Panc1 (cell line): ENCODE data around the gene C4BPA. TPM values are rescaled to one million over a fixed set of nuclear protein-coding genes. Genes with fewer than 3 reads are reported as not detected.

Experiments used
- ATAC-seq: fragments of 200-7000 bp; cut with Tn5 transposase; 2 replicates; pipeline ENCODE4 v1.9.1; 2020; ENCODE audit warnings: mild to moderate bottlenecking, moderate library complexity
- BruUV-seq: library from RNA; stranded (reverse); fragments of 400-500 nt; replicated peaks from 2 replicates; lab custom pipeline; 2021; lab: Mats Ljungman, UMichigan
- CTCF ChIA-PET: fragments of 300-600 bp; sonication (Branson Sonifier 250); formaldehyde crosslinking; loops from one replicate; lab custom pipeline; 2022; ENCODE audit warnings: antibody characterized with exemption; lab: Charles Lee
- POLR2A ChIA-PET: fragments of 300-600 bp; sonication (Branson Sonifier 250); formaldehyde crosslinking; loops from one replicate; lab custom pipeline; 2022; ENCODE audit warnings: antibody characterized with exemption; lab: Charles Lee
- DNase-seq: peaks from one replicate; pipeline ENCODE4 v3.0.0-alpha.2; 2010; ENCODE audit warnings: low read depth, low spot score
- H3K27ac ChIP-seq: 2 replicates; pipeline ENCODE4 v1.5.1; 2011; ENCODE audit warnings: mild to moderate bottlenecking, low read length, inconsistent platforms
- H3K27me3 ChIP-seq: fragments of 200-500 bp; sonication (Bioruptor generic); 2 replicates; pipeline ENCODE4 v1.6.0; 2014; ENCODE audit warnings: low read length, inconsistent platforms; ENCODE audit not compliant: control insufficient read depth, insufficient read depth
- H3K36me3 ChIP-seq: fragments of 200-500 bp; sonication (Bioruptor generic); 2 replicates; pipeline ENCODE4 v1.5.1; 2014; ENCODE audit warnings: inconsistent platforms, mild to moderate bottlenecking, low read length, moderate library complexity; ENCODE audit not compliant: control insufficient read depth, insufficient read depth
- H3K4me1 ChIP-seq: 2 replicates; pipeline ENCODE4 v1.5.1; 2011; ENCODE audit warnings: inconsistent platforms, mild to moderate bottlenecking, low read length, moderate library complexity; ENCODE audit not compliant: control insufficient read depth, insufficient read depth
- H3K4me3 ChIP-seq, 2 experiments: 2 replicates each; pipeline ENCODE4 v1.5.1; 2011 to 2012; ENCODE audit warnings: low read depth in 2 of 2, low read length in 2 of 2, mild to moderate bottlenecking in 2 of 2, inconsistent platforms in 1 of 2, moderate library complexity in 1 of 2
- H3K9me3 ChIP-seq: fragments of 200-500 bp; sonication (Bioruptor generic); 2 replicates; pipeline ENCODE4 v1.5.1; 2014; ENCODE audit warnings: low read depth, mild to moderate bottlenecking, inconsistent platforms, low read length, moderate library complexity; ENCODE audit not compliant: control insufficient read depth, insufficient read depth
- POLR2AphosphoS5 ChIP-seq: IDR thresholded peaks from 2 replicates; pipeline ENCODE4 v1.6.1; 2012; ENCODE audit warnings: mild to moderate bottlenecking, low read depth, low read length, moderate library complexity
- SIN3A ChIP-seq: IDR thresholded peaks from 2 replicates; pipeline ENCODE4 v1.6.1; 2012; ENCODE audit warnings: low read depth, mild to moderate bottlenecking, low read length, moderate library complexity, borderline replicate concordance; ENCODE audit not compliant: insufficient read depth
- TCF7L2 ChIP-seq: IDR thresholded peaks from 2 replicates; pipeline ENCODE4 v1.6.1; 2011; ENCODE audit warnings: mild to moderate bottlenecking, low read depth, low read length, inconsistent platforms
- in situ Hi-C: cut with HindIII; loops from 2 replicates; pipeline ENCODE4 v1.10.0; 2016; ENCODE audit warnings: low sequenced_read_pairs, low pct_unique_long_range_greater_than_20kb
- intact Hi-C: fragments of 100-400 bp; cut with micrococcal nuclease; formaldehyde crosslinking; loops from one replicate; pipeline ENCODE4 v1.10.0; 2022; ENCODE audit not compliant: unreplicated experiment
- total RNA-seq: library from RNA; stranded (reverse); gene quantifications from one replicate; pipeline ENCODE4 v1.2.1, GENCODE V29; 2021; ENCODE audit not compliant: unreplicated experiment
- TF ChIP-seq, protein P1 (sequence below): fragments of 450-650 bp; IDR thresholded peaks from 2 replicates; pipeline ENCODE4 v1.5.1; 2017; ENCODE audit warnings: mild to moderate bottlenecking
- TF ChIP-seq, protein P2 (sequence below), 2 experiments: IDR thresholded peaks; 2 replicates each; pipeline ENCODE4 v1.6.1; 2011 to 2012; ENCODE audit warnings: low read depth in 2 of 2, control low read depth in 1 of 2, low read length in 1 of 2, mild to moderate bottlenecking in 1 of 2, moderate library complexity in 1 of 2; ENCODE audit not compliant: insufficient read depth in 1 of 2

Gene C4BPA
- total RNA-seq, 1 experiment from 2014 or later: 0.26 TPM

DNA sequence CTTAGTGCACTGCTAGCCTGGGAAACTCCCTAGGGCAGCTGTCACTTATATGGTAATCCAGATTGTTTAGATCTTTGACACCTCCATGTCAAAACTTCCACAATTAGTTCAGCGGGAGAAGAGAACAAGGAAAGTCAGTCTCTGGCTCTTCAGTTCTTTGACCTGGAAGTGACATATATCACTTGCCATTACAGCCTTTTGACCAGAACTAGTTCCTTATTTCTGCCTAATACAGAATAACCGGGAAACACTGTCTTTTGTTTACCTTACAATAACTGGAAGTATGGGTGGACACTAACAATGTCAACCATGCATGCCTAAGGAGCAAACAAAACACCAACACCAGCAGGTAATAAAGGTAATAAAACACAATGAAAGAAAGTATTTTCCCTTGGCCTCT, 68.3 kb downstream of the C4BPA start:
- Histone ChIP-seq H3K9me3 (no peaks in the 10 kb centered on the region), H3K27ac (no peak overlapping the region), H3K4me3 (no peak overlapping the region), H3K36me3 (no peaks in the 10 kb centered on the region), H3K27me3 (no peaks in the 10 kb centered on the region), H3K4me1 (no peaks in the 10 kb centered on the region)
- CTCF ChIA-PET: no interaction called here
- POLR2A ChIA-PET: no interaction called here
- intact Hi-C loops: no loop called here
- in situ Hi-C loops: no loop called here
- TF ChIP-seq, protein P1, sequence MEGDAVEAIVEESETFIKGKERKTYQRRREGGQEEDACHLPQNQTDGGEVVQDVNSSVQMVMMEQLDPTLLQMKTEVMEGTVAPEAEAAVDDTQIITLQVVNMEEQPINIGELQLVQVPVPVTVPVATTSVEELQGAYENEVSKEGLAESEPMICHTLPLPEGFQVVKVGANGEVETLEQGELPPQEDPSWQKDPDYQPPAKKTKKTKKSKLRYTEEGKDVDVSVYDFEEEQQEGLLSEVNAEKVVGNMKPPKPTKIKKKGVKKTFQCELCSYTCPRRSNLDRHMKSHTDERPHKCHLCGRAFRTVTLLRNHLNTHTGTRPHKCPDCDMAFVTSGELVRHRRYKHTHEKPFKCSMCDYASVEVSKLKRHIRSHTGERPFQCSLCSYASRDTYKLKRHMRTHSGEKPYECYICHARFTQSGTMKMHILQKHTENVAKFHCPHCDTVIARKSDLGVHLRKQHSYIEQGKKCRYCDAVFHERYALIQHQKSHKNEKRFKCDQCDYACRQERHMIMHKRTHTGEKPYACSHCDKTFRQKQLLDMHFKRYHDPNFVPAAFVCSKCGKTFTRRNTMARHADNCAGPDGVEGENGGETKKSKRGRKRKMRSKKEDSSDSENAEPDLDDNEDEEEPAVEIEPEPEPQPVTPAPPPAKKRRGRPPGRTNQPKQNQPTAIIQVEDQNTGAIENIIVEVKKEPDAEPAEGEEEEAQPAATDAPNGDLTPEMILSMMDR: no peak
- no peak for TF ChIP-seq SIN3A
- no peak for TF ChIP-seq TCF7L2
- no peak for TF ChIP-seq POLR2AphosphoS5
- TF ChIP-seq, protein P2, sequence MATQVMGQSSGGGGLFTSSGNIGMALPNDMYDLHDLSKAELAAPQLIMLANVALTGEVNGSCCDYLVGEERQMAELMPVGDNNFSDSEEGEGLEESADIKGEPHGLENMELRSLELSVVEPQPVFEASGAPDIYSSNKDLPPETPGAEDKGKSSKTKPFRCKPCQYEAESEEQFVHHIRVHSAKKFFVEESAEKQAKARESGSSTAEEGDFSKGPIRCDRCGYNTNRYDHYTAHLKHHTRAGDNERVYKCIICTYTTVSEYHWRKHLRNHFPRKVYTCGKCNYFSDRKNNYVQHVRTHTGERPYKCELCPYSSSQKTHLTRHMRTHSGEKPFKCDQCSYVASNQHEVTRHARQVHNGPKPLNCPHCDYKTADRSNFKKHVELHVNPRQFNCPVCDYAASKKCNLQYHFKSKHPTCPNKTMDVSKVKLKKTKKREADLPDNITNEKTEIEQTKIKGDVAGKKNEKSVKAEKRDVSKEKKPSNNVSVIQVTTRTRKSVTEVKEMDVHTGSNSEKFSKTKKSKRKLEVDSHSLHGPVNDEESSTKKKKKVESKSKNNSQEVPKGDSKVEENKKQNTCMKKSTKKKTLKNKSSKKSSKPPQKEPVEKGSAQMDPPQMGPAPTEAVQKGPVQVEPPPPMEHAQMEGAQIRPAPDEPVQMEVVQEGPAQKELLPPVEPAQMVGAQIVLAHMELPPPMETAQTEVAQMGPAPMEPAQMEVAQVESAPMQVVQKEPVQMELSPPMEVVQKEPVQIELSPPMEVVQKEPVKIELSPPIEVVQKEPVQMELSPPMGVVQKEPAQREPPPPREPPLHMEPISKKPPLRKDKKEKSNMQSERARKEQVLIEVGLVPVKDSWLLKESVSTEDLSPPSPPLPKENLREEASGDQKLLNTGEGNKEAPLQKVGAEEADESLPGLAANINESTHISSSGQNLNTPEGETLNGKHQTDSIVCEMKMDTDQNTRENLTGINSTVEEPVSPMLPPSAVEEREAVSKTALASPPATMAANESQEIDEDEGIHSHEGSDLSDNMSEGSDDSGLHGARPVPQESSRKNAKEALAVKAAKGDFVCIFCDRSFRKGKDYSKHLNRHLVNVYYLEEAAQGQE (IDR thresholded peaks at IDR 0.05; ENCODE audit: insufficient read depth in 1 of 2, low read depth in 2 of 2, low read length in 1 of 2): no peak
- no TSS peak for BruUV-seq
- no peak for ATAC-seq
- no peak for DNase-seq

DNA sequence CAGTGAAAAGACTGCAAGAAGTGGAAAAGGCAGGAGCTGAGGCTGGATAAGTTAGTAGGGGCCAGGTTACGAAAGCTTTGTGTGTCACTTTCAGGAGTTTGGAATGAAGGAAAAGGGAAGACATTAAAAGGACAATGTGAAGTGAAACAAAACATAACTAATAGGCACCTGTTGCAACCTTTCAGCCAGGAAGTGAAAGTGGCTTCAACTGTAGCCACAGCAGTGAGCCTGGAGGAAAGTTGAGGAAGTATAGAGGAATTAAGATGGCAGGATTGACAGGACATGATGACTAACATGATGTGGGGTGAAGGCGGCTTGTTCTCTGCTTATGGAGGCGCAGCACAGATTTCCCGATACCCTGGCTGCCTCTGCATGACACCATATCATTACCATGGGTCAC, 68.9 kb downstream of the C4BPA start:
- CTCF ChIA-PET: no interaction called here
- H3K4me1 ChIP-seq: no peaks in the 10 kb centered on the region
- intact Hi-C loops: no loop called here
- ATAC-seq: no peak
- no peaks in the 10 kb centered on the region for H3K27me3 ChIP-seq
- no peak for DNase-seq
- H3K4me3 ChIP-seq: no peak overlapping the region
- H3K27ac ChIP-seq: no peak overlapping the region
- in situ Hi-C loops: no loop called here
- H3K36me3 ChIP-seq: no peaks in the 10 kb centered on the region
- no TSS peak for BruUV-seq
- TF ChIP-seq SIN3A: no peak
- TF ChIP-seq, protein P1: no peak
- TF ChIP-seq, protein P2 (IDR thresholded peaks at IDR 0.05; ENCODE audit: insufficient read depth in 1 of 2, low read depth in 2 of 2, low read length in 1 of 2): no peak
- no peak for TF ChIP-seq TCF7L2
- TF ChIP-seq POLR2AphosphoS5: no peak
- POLR2A ChIA-PET: no interaction called here
- no peaks in the 10 kb centered on the region for H3K9me3 ChIP-seq
